ENCODE results near the gene PRKAG3.

DNA sequence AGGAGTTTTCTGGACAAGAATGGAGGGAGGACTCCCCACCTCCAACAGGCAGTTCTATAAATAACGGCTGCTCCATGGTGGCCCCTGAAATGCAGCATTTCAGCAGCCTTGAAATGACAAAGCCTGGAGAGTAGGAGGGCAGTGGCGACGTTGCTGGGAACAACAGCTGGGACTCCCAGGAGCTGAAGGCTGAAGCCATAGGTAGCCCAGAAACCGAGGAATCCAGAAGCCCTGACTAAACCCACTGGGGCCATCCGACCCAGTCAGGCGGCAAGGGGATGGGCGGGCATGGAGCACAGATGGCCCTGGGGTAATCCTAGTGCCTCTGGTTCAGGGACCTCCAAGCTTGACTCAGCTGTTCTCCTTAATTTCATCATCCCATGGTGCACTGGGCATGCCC lies 9.0 kb downstream of the PRKAG3 start:
- no peak for TF ChIP-seq HNRNPH1 (optimal IDR thresholded peaks at IDR 0.05; ENCODE audit: low read depth, low read length)
- no peak for TF ChIP-seq MCM2 (IDR thresholded peaks at IDR 0.05; ENCODE audit: low read depth)
- no peak for TF ChIP-seq RAD21 (CRISPR knock-in tag; conservative IDR thresholded peaks at IDR 0.05 in 1 of 2, IDR thresholded peaks at IDR 0.05 in 1 of 2)
- no peak for TF ChIP-seq ZFPM2 (CRISPR knock-in tag; IDR thresholded peaks at IDR 0.05)
- TF ChIP-seq, protein P1, sequence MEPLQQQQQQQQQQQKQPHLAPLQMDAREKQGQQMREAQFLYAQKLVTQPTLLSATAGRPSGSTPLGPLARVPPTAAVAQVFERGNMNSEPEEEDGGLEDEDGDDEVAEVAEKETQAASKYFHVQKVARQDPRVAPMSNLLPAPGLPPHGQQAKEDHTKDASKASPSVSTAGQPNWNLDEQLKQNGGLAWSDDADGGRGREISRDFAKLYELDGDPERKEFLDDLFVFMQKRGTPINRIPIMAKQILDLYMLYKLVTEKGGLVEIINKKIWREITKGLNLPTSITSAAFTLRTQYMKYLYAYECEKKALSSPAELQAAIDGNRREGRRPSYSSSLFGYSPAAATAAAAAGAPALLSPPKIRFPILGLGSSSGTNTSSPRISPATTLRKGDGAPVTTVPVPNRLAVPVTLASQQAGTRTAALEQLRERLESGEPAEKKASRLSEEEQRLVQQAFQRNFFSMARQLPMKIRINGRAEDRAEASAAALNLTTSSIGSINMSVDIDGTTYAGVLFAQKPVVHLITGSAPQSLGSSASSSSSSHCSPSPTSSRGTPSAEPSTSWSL (CRISPR knock-in tag; IDR thresholded peaks at IDR 0.05; ENCODE audit: borderline replicate concordance) = no peak
- TF ChIP-seq POLR2AphosphoS5 (IDR thresholded peaks at IDR 0.05; ENCODE audit: control insufficient read depth, insufficient read depth, low read depth, low read length) = no peak
- no peak for TF ChIP-seq TBP (optimal IDR thresholded peaks at IDR 0.05; ENCODE audit: low read depth, low read length)
- TF ChIP-seq ELF2 (CRISPR knock-in tag; IDR thresholded peaks at IDR 0.05) = no peak
- TF ChIP-seq, protein P2, sequence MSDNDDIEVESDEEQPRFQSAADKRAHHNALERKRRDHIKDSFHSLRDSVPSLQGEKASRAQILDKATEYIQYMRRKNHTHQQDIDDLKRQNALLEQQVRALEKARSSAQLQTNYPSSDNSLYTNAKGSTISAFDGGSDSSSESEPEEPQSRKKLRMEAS (CRISPR knock-in tag; IDR thresholded peaks at IDR 0.05) = no peak
- TF ChIP-seq, protein P3, sequence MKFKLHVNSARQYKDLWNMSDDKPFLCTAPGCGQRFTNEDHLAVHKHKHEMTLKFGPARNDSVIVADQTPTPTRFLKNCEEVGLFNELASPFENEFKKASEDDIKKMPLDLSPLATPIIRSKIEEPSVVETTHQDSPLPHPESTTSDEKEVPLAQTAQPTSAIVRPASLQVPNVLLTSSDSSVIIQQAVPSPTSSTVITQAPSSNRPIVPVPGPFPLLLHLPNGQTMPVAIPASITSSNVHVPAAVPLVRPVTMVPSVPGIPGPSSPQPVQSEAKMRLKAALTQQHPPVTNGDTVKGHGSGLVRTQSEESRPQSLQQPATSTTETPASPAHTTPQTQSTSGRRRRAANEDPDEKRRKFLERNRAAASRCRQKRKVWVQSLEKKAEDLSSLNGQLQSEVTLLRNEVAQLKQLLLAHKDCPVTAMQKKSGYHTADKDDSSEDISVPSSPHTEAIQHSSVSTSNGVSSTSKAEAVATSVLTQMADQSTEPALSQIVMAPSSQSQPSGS (CRISPR knock-in tag; IDR thresholded peaks at IDR 0.05) = no peak
- TF ChIP-seq GTF2F1 (IDR thresholded peaks at IDR 0.05; ENCODE audit: low read depth, low read length) = no peak
- TF ChIP-seq FOXJ3 (CRISPR knock-in tag; IDR thresholded peaks at IDR 0.05) = no peak

Data from K562 (cell line).